HEK293T (cell line): ENCODE data around the gene PRADC1.

Source experiments
- CTCF ChIA-PET: fragments of 350-600 bp; formaldehyde crosslinking; extraction: SDS; loops from one replicate; lab custom pipeline; 2021; ENCODE audit warnings: antibody characterized with exemption, inconsistent platforms; lab: Yijun Ruan, JAX
- POLR2A ChIA-PET: fragments of 350-600 bp; formaldehyde crosslinking; extraction: SDS; loops from one replicate; lab custom pipeline; 2020; ENCODE audit warnings: antibody characterized with exemption, inconsistent platforms; lab: Yijun Ruan, JAX
- DNase-seq: peaks from one replicate; pipeline ENCODE4 v3.0.0; 2012; ENCODE audit warnings: mixed read lengths; ENCODE audit errors: extremely low spot score
- ARNT ChIP-seq: fragments of 450-650 bp; IDR thresholded peaks from 2 replicates; pipeline ENCODE4 v1.6.1; 2017; ENCODE audit warnings: mild to moderate bottlenecking
- BHLHE40 ChIP-seq: fragments of 450-650 bp; IDR thresholded peaks from 2 replicates; pipeline ENCODE4 v1.6.1; 2016; ENCODE audit warnings: mild to moderate bottlenecking, moderate library complexity, borderline replicate concordance
- CTBP1 ChIP-seq: fragments of 450-650 bp; IDR thresholded peaks from 2 replicates; pipeline ENCODE4 v1.6.1; 2016; ENCODE audit warnings: borderline replicate concordance
- ELF4 ChIP-seq: fragments of 450-650 bp; IDR thresholded peaks from 2 replicates; pipeline ENCODE4 v1.6.1; 2017; ENCODE audit warnings: antibody characterized with exemption
- FOXA1 ChIP-seq: fragments of 450-650 bp; IDR thresholded peaks from 2 replicates; pipeline ENCODE4 v1.6.1; 2016; ENCODE audit warnings: mild to moderate bottlenecking
- FOXK2 ChIP-seq: fragments of 450-650 bp; IDR thresholded peaks from 2 replicates; pipeline ENCODE4 v1.6.1; 2016; ENCODE audit warnings: mild to moderate bottlenecking
- FOXM1 ChIP-seq: fragments of 450-650 bp; IDR thresholded peaks from 2 replicates; pipeline ENCODE4 v1.6.1; 2017; ENCODE audit warnings: mild to moderate bottlenecking, borderline replicate concordance
- HDGF ChIP-seq: fragments of 450-650 bp; IDR thresholded peaks from 2 replicates; pipeline ENCODE4 v1.6.1; 2017; ENCODE audit warnings: antibody characterized with exemption, borderline replicate concordance
- L3MBTL2 ChIP-seq: fragments of 450-650 bp; conservative IDR thresholded peaks from 2 replicates; pipeline ENCODE4 v1.6.1; 2016; ENCODE audit warnings: mild to moderate bottlenecking
- LEF1 ChIP-seq: fragments of 450-650 bp; IDR thresholded peaks from 2 replicates; pipeline ENCODE4 v1.6.1; 2017; ENCODE audit warnings: mild to moderate bottlenecking, borderline replicate concordance
- NFRKB ChIP-seq: fragments of 450-650 bp; IDR thresholded peaks from 2 replicates; pipeline ENCODE4 v1.6.1; 2016; ENCODE audit warnings: mild to moderate bottlenecking, moderate library complexity
- PKNOX1 ChIP-seq: fragments of 450-650 bp; IDR thresholded peaks from 2 replicates; pipeline ENCODE4 v1.6.1; 2016
- SP1 ChIP-seq: fragments of 450-650 bp; IDR thresholded peaks from 2 replicates; pipeline ENCODE4 v1.6.1; 2017
- SUZ12 ChIP-seq: fragments of 450-650 bp; IDR thresholded peaks from 2 replicates; pipeline ENCODE4 v1.6.1; 2016; ENCODE audit warnings: mild to moderate bottlenecking
- TARDBP ChIP-seq: fragments of 450-650 bp; IDR thresholded peaks from 2 replicates; pipeline ENCODE4 v1.6.1; 2016
- ZNF384 ChIP-seq: fragments of 450-650 bp; IDR thresholded peaks from 2 replicates; pipeline ENCODE4 v1.6.1; 2016

The PRADC1 gene

GRCh38 chr2:73252238-73253027, 19.4 kb upstream of the PRADC1 start:
- CTCF ChIA-PET, result no interaction called here
- POLR2A ChIA-PET, result interaction anchor here (5.0 kb wide), 1 partner anchor 18 kb away, joined by 32 read pairs; the partner anchor contains the start of genes CCT7 and PRADC1
- TF ChIP-seq NFRKB (no peak), CTBP1 (no peak), ZNF384 (no peak), ARNT (no peak), FOXK2 (no peak), PKNOX1 (no peak), HDGF (no peak), L3MBTL2 (no peak), TARDBP (no peak), ELF4 (no peak), FOXM1 (no peak), SUZ12 (no peak), SP1 (no peak), LEF1 (no peak), FOXA1 (no peak), BHLHE40 (no peak)
- no peak for DNase-seq

GRCh38 chr2:73250872-73251846, 18.1 kb upstream of the PRADC1 start:
- CTCF ChIA-PET, result no interaction called here
- no peak for DNase-seq
- no peak for TF ChIP-seq TARDBP
- TF ChIP-seq LEF1, result no peak
- TF ChIP-seq CTBP1, result no peak
- TF ChIP-seq HDGF, result no peak
- no peak for TF ChIP-seq L3MBTL2
- no peak for TF ChIP-seq FOXA1
- POLR2A ChIA-PET, result interaction anchor here (0.5 to 5.0 kb wide), 2 partner anchors 9 to 17 kb away, joined by 3 to 32 read pairs; partner anchors contain the start of genes CCT7 and PRADC1

GRCh38 chr2:73249636-73250035, 16.6 kb upstream of the PRADC1 start:
- CTCF ChIA-PET, result no interaction called here
- POLR2A ChIA-PET, result interaction anchor here (5.0 kb wide), 1 partner anchor 15 kb away, joined by 32 read pairs; the partner anchor contains the start of genes CCT7 and PRADC1
- DNase-seq, result no peak
- TF ChIP-seq FOXA1 (no peak), TARDBP (no peak), L3MBTL2 (no peak), BHLHE40 (no peak), ELF4 (no peak), HDGF (no peak), ZNF384 (no peak), SP1 (no peak), FOXK2 (no peak), FOXM1 (no peak), LEF1 (no peak), PKNOX1 (no peak), SUZ12 (no peak), CTBP1 (no peak), ARNT (no peak), NFRKB (no peak)

- TF ChIP-seq FOXM1, result no peak
- no peak for TF ChIP-seq FOXK2
- TF ChIP-seq ARNT, result no peak
- TF ChIP-seq ZNF384, result no peak
- no peak for TF ChIP-seq FOXA1
- no peak for TF ChIP-seq CTBP1
- TF ChIP-seq HDGF, result no peak
- no peak for TF ChIP-seq PKNOX1
- TF ChIP-seq NFRKB, result no peak
- TF ChIP-seq LEF1, result no peak
- no peak for TF ChIP-seq L3MBTL2
- no peak for TF ChIP-seq TARDBP
- no peak for TF ChIP-seq BHLHE40
- no peak for TF ChIP-seq ELF4
- no peak for TF ChIP-seq SUZ12
- ChIA-PET CTCF (no interaction called here), POLR2A (interaction anchor here (1.2 to 2.7 kb wide), 2 partner anchors 11 to 13 kb away, joined by 4 to 14 read pairs; partner anchors contain the start of genes CCT7 and PRADC1)
- DNase-seq, result no peak
These were observed 13.8 kb upstream of the PRADC1 start for GRCh38 chr2:73246850-73247249.

GRCh38 chr2:73244580-73244979, 11.5 kb upstream of the PRADC1 start:
- TF ChIP-seq HDGF (no peak), ARNT (no peak), ZNF384 (no peak), ELF4 (no peak), FOXA1 (no peak), L3MBTL2 (no peak), LEF1 (no peak), FOXM1 (no peak)
- no peak for DNase-seq
- CTCF ChIA-PET, result no interaction called here
- POLR2A ChIA-PET, result interaction anchor here (3.6 kb wide), 1 partner anchor 10 kb away, joined by 31 read pairs; the partner anchor contains the start of genes CCT7 and PRADC1
